CD14-positive monocyte (primary cell): ENCODE results near the gene MEIS2. TPM values are rescaled to one million over a fixed set of nuclear protein-coding genes. Genes with fewer than 3 reads are reported as not detected.

Experiments
- DNase-seq, 3 donors: peaks; one replicate each; pipeline ENCODE4 v3.0.0-alpha.2; 2011 to 2022
- H2AFZ ChIP-seq: 2 replicates; pipeline ENCODE4 v1.6.0; 2012; ENCODE audit warnings: mild to moderate bottlenecking, low read depth, low read length, inconsistent platforms; ENCODE audit not compliant: insufficient read depth, poor library complexity, severe bottlenecking
- H3K27ac ChIP-seq, 2 donors: 1 replicate in 1 of 2; 2 replicates in 1 of 2; pipeline ENCODE4 v1.5.1; 2012 to 2013; ENCODE audit warnings: low read length in 2 of 2, control low read depth in 1 of 2, inconsistent platforms in 1 of 2, low read depth in 1 of 2, mild to moderate bottlenecking in 1 of 2
- H3K27me3 ChIP-seq, 2 donors: one replicate each; pipeline versions ENCODE4 v1.6.0 to v1.6.1; 2011 to 2013; ENCODE audit warnings: low read length in 2 of 2; ENCODE audit not compliant: control insufficient read depth in 2 of 2, insufficient read depth in 2 of 2
- H3K36me3 ChIP-seq, 2 donors: replicated peaks in 1 of 2; 1 replicate in 1 of 2; 2 replicates in 1 of 2; pipeline versions ENCODE4 v1.5.1 to v1.6.1; 2012 to 2013; ENCODE audit warnings: low read length in 2 of 2, control low read depth in 1 of 2, inconsistent platforms in 1 of 2, mild to moderate bottlenecking in 1 of 2; ENCODE audit not compliant: insufficient read depth in 2 of 2, control insufficient read depth in 1 of 2
- H3K4me1 ChIP-seq, 2 donors: 1 replicate in 1 of 2; 2 replicates in 1 of 2; pipeline versions ENCODE4 v1.5.1 to v1.6.1; 2012 to 2013; ENCODE audit warnings: low read length in 2 of 2, control low read depth in 1 of 2, inconsistent platforms in 1 of 2, mild to moderate bottlenecking in 1 of 2, moderate library complexity in 1 of 2; ENCODE audit not compliant: insufficient read depth in 2 of 2, control insufficient read depth in 1 of 2
- H3K4me2 ChIP-seq: replicated peaks from 2 replicates; pipeline ENCODE3; 2012; ENCODE audit warnings: low read length, moderate library complexity, mild to moderate bottlenecking; ENCODE audit not compliant: poor library complexity, severe bottlenecking; ENCODE audit errors: extremely low read depth
- H3K4me3 ChIP-seq, 3 experiments: fragments of 200-600 bp in 1 of 3; sonication (generic) in 1 of 3; replicated peaks in 1 of 3; 1 replicate in 2 of 3; 2 replicates in 1 of 3; pipeline ENCODE4 v1.5.1; 2011 to 2013; ENCODE audit warnings: low read length in 3 of 3, mild to moderate bottlenecking in 3 of 3, control low read depth in 2 of 3, low read depth in 2 of 3, inconsistent platforms in 1 of 3, moderate library complexity in 1 of 3
- H3K79me2 ChIP-seq: 2 replicates; pipeline ENCODE4 v1.6.0; 2012; ENCODE audit warnings: mild to moderate bottlenecking, control low read depth, inconsistent platforms, low read length, moderate library complexity; ENCODE audit not compliant: insufficient read depth
- H3K9ac ChIP-seq: 2 replicates; pipeline ENCODE4 v1.6.0; 2017; ENCODE audit warnings: low read length, mild to moderate bottlenecking; ENCODE audit not compliant: insufficient read depth, poor library complexity, severe bottlenecking
- H3K9me3 ChIP-seq, 2 donors: replicated peaks in 1 of 2; 1 replicate in 1 of 2; 2 replicates in 1 of 2; pipeline versions ENCODE4 v1.5.1 to v1.6.1; 2012 to 2013; ENCODE audit warnings: low read length in 2 of 2, control low read depth in 1 of 2; ENCODE audit not compliant: control insufficient read depth in 1 of 2, insufficient read depth in 1 of 2
- H4K20me1 ChIP-seq: 2 replicates; pipeline ENCODE4 v1.6.0; 2012; ENCODE audit warnings: mild to moderate bottlenecking, low read length, control low read depth, moderate library complexity; ENCODE audit not compliant: insufficient read depth
- H3K27ac Mint-ChIP-seq, 7 donors: one replicate each; pipeline ENCODE4 v1.8.0; 2020; ENCODE audit warnings: mild to moderate bottlenecking in 7 of 7, mixed read lengths in 7 of 7, moderate library complexity in 6 of 7, inconsistent platforms in 2 of 7
- H3K27me3 Mint-ChIP-seq, 3 donors: one replicate each; pipeline ENCODE4 v1.8.0; 2021 to 2022; ENCODE audit warnings: low read depth in 3 of 3, mild to moderate bottlenecking in 3 of 3, mixed read lengths in 3 of 3, moderate library complexity in 3 of 3, inconsistent platforms in 1 of 3
- H3K36me3 Mint-ChIP-seq, 2 donors: one replicate each; pipeline ENCODE4 v1.8.0; 2020; ENCODE audit warnings: mixed read lengths in 2 of 2, inconsistent platforms in 1 of 2, mild to moderate bottlenecking in 1 of 2
- H3K4me1 Mint-ChIP-seq: one replicate; pipeline ENCODE4 v1.8.0; 2020; ENCODE audit warnings: mild to moderate bottlenecking, mixed read lengths
- H3K4me3 Mint-ChIP-seq, 2 donors: one replicate each; pipeline ENCODE4 v1.8.0; 2020; ENCODE audit warnings: mild to moderate bottlenecking in 2 of 2, mixed read lengths in 2 of 2, moderate library complexity in 1 of 2
- H3K9me3 Mint-ChIP-seq, 7 donors: one replicate each; pipeline ENCODE4 v1.8.0; 2020 to 2022; ENCODE audit warnings: mixed read lengths in 7 of 7, mild to moderate bottlenecking in 6 of 7, moderate library complexity in 6 of 7, inconsistent platforms in 2 of 7
- CTCF ChIP-seq: fragments of 200-600 bp; IDR thresholded peaks from one replicate; pipeline ENCODE4 v1.8.0; 2022; ENCODE audit warnings: antibody characterized with exemption, mild to moderate bottlenecking
- WGBS: methylation state at CpG from one replicate; pipeline ENCODE4 v1.1.5; 2013; ENCODE audit warnings: missing lambda C conversion rate; ENCODE audit not compliant: insufficient coverage; 5-methylcytosine and 5-hydroxymethylcytosine counted together
- intact Hi-C, 2 donors: fragments of 100-400 bp; cut with micrococcal nuclease; formaldehyde crosslinking; loops; one replicate each; pipeline versions ENCODE4 v1.15.0 to v1.15.1; 2023
- polyA plus RNA-seq, 3 donors: library from polyadenylated mRNA; depleted of rRNA in 1 of 3; unstranded in 2 of 3; stranded (reverse) in 1 of 3; fragments of 300-500 nt in 2 of 3; fragments of >200 nt in 1 of 3; fragmentation: Illumina TruSeq in 2 of 3; gene quantifications; 1 replicate in 2 of 3; 2 replicates in 1 of 3; pipeline ENCODE4 v1.2.3, GENCODE V29; 2012 to 2021

MEIS2 gene
- polyA plus RNA-seq, 3 donors: not detected

- no peak for DNase-seq
- H3K27me3 Mint-ChIP-seq: peaks cover 0 to 2% (median 0%) of the 10 kb centered on the region in 3 donors
- no peak overlapping the region for H3K27ac Mint-ChIP-seq
- no peaks in the 10 kb centered on the region for H3K4me1 ChIP-seq
- H3K36me3 ChIP-seq: no peaks in the 10 kb centered on the region
- TF ChIP-seq CTCF: no peak
- no peak overlapping the region for H3K4me3 Mint-ChIP-seq
- no peaks in the 10 kb centered on the region for H3K4me1 Mint-ChIP-seq
- peaks cover 0 to 10% (median 5%) of the 10 kb centered on the region in 7 donors for H3K9me3 Mint-ChIP-seq
- H3K27me3 ChIP-seq: no peaks in the 10 kb centered on the region
- intact Hi-C loops: no loop called here
- no peaks in the 10 kb centered on the region for H4K20me1 ChIP-seq
- WGBS: no CpG with 5 or more reads among the region's 3 CpGs
- no peak overlapping the region for H2AFZ ChIP-seq
- no peak overlapping the region for H3K27ac ChIP-seq
- no peak overlapping the region for H3K9ac ChIP-seq
- no peak overlapping the region for H3K4me2 ChIP-seq
- no peak overlapping the region for H3K4me3 ChIP-seq
- no peaks in the 10 kb centered on the region for H3K36me3 Mint-ChIP-seq
- H3K79me2 ChIP-seq: no peaks in the 10 kb centered on the region
- H3K9me3 ChIP-seq: peaks cover 3 to 4% of the 10 kb centered on the region in 2 donors
Measured at GRCh38 chr15:36914960-36915808, 185.2 kb downstream of the MEIS2 start.

- H3K36me3 Mint-ChIP-seq: no peaks in the 10 kb centered on the region
- Histone ChIP-seq H3K4me3 (no peak overlapping the region), H3K4me2 (no peak overlapping the region), H3K79me2 (no peaks in the 10 kb centered on the region), H2AFZ (no peak overlapping the region), H3K27me3 (no peaks in the 10 kb centered on the region), H3K9me3 (peaks cover under 1 to 3% of the 10 kb centered on the region in 2 donors), H3K27ac (no peak overlapping the region), H3K4me1 (no peaks in the 10 kb centered on the region), H3K9ac (no peak overlapping the region), H4K20me1 (no peaks in the 10 kb centered on the region), H3K36me3 (no peaks in the 10 kb centered on the region)
- intact Hi-C loops: no loop called here
- H3K4me3 Mint-ChIP-seq: no peak overlapping the region
- no peak for DNase-seq
- no peak overlapping the region for H3K27ac Mint-ChIP-seq
- 86% methylated on average over 1 of the region's 4 CpGs for WGBS
- peaks cover 0 to 2% (median 0%) of the 10 kb centered on the region in 3 donors for H3K27me3 Mint-ChIP-seq
- peaks cover 0 to 11% (median 5%) of the 10 kb centered on the region in 7 donors for H3K9me3 Mint-ChIP-seq
- no peak for TF ChIP-seq CTCF
- no peaks in the 10 kb centered on the region for H3K4me1 Mint-ChIP-seq
Measured at GRCh38 chr15:36914466-36914865, 185.9 kb downstream of the MEIS2 start.
